IPS-18c (cell line): ENCODE results near the gene MED27.

ENCODE experiments used
- H3K4me3 ChIP-seq: 2 replicates; pipeline ENCODE4 v1.7.0; 2013; ENCODE audit warnings: low read depth, mild to moderate bottlenecking, low read length, moderate library complexity; ENCODE audit not compliant: insufficient read depth
- H3K9me3 ChIP-seq: one replicate; pipeline ENCODE4 v1.6.1; 2013; ENCODE audit warnings: mild to moderate bottlenecking, low read length, moderate library complexity; ENCODE audit not compliant: control insufficient read depth, insufficient read depth

Gene MED27

GRCh38 chr9:131818089-131818488, 261.6 kb downstream of the MED27 start:
- H3K9me3 ChIP-seq, result no peaks in the 10 kb centered on the region
- no peak overlapping the region for H3K4me3 ChIP-seq

- H3K4me3 ChIP-seq, result no peak overlapping the region
- H3K9me3 ChIP-seq, result no peaks in the 10 kb centered on the region
These were observed 262.0 kb downstream of the MED27 start for GRCh38 chr9:131817627-131818026.

- H3K9me3 ChIP-seq, result no peaks in the 10 kb centered on the region
- no peak overlapping the region for H3K4me3 ChIP-seq
These were observed 262.6 kb downstream of the MED27 start for GRCh38 chr9:131817073-131817472.

DNA sequence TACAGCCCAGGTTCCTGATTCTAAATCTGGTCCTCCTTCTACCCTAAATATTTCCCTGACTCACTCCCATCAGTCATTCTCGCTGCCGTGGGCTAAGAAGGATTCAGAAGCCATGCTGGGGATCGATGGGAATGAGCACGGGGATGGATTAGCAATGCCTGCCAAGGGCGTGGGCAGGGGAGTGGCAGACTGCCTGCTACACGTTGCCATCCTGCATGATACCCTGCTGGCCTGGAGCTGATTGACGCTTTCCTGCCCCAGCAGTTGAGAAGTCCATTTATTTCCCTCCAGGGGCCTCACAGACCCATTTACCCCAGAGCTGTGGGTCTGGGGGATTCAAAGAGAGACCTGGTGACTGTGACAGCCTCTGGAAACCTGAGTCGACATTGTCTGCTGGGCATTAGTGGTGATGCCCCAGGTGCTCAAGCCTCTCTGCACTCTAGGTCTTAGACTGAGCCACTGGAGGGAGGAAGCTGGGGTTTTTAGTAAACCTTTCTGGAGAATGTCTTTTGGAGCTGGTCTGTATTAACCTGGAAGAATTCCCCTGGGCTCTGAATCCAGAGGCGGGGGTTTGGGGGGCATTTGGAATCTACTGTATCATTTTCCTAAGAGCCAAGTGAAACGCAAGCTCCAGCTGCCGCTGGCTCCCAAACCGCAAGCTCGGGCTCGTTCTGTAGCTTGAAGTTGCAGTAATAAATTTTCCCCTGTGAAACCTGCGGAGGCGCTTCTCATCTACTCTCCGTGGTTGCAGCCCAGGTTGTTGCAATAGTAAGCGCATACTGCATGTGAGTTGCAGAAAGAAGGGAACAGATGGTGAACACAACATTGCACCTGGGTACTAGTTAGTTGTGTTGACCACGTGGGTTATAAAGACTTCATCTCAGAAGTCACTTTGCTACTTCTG, 263.4 kb downstream of the MED27 start:
- H3K4me3 ChIP-seq, result no peak overlapping the region

DNA sequence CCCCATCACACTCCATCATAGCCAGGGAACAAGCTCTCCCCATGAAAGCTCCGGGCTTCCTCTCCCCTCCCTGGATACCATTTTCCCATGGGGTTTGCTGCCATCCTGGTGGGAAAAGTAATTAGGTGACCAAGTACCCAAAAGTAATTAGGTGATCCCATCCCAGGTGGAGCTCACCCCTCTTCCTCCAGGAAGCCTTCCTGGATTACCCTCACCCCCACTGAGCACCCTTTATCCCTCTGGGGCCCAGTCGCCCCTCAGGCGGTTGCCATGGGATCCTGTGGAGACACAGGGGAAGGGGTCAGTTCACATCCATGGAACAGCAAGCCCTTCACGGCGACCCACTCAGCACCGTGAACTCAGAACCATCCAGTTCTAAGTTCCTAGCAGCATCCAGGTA, 265.0 kb downstream of the MED27 start:
- H3K4me3 ChIP-seq, result no peak overlapping the region
- H3K9me3 ChIP-seq, result no peaks in the 10 kb centered on the region

More for the DNA sequence above, 263.4 kb downstream of the MED27 start:
- no peaks in the 10 kb centered on the region for H3K9me3 ChIP-seq

- Histone ChIP-seq H3K4me3 (no peak overlapping the region), H3K9me3 (no peaks in the 10 kb centered on the region)
These were observed 266.6 kb downstream of the MED27 start for GRCh38 chr9:131813116-131813515.

DNA sequence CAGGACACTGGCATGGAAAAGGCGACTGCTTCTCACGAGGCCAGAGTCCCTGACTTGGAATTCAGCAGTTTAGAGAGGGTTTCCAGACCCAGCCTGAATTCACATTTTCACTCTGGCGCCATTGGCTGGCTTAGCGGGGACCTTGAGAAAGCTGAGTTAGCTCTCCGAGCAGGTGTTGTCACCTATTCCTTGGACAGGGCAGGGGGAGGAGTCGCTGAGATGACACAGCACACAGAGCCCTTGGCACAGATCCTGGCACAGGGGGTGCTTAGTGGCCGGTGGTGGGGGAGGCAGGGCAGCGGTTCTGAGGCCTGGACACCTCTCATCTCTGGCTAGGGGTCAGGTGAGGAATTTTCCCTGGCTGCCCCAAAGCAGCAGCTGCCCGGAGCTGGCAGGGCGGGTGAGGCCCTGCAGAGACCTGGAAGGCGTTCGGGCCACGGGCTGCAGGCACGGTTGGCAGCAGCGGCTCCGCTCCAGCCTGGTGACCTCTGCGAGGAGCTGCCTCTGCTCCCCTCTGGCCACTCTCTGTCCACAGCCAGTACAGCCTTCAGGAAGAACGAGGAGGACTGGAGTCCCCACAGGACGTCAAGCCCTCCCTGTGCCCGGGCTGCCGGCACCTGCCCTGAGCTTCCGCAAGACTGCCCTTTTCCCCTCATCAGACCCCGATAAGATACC, 267.4 kb downstream of the MED27 start:
- Histone ChIP-seq H3K4me3 (no peak overlapping the region), H3K9me3 (no peaks in the 10 kb centered on the region)

GRCh38 chr9:131811405-131811804, 268.3 kb downstream of the MED27 start:
- Histone ChIP-seq H3K9me3 (no peaks in the 10 kb centered on the region), H3K4me3 (no peak overlapping the region)

DNA sequence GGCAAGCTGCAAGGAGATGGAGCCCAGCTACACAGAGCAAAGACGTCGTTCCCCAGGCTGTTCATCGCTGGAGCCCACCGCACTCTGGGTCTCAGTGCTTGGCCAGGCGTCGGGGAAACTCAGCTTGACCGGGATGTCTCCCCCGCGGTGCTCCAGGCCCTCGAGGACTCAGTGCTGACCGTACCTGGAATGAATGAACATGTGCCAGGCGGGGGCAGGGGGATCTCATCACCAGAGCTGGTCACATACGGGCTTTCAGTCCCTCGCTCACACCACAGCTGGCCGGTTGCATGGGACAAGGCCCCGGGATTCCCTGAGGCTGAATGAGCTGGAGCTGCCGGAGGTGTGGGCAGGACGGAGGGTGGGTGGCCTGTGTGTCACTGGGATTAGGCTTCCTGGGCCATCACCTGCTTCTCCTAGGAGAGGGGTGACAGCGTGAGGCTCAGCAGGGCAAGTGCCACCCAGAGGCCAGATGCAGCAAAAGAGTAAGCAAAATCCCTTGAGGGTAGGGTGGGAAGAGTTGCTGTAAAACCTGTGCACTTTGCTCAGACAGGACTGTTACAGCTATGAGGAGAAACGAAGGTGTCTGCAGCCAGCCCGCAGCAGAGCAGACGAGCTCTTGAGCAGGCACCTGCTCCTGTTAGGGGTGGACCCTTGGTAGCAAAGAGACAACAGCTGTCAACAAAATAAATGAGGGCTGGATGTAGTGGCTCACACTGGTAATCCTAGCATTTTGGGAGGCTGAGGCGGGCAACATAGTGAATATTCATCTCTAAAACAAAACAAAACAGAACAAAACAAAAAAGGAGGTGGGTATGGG, 269.1 kb downstream of the MED27 start:
- no peaks in the 10 kb centered on the region for H3K9me3 ChIP-seq
- no peak overlapping the region for H3K4me3 ChIP-seq
